Chondrocyte (in vitro differentiated cells): ENCODE measurements around the gene ATAD3A. TPM values are rescaled to one million over a fixed set of nuclear protein-coding genes. Genes with fewer than 3 reads are reported as not detected.

Experiments
- DNase-seq: peaks from one replicate; pipeline ENCODE4 v3.0.0; 2021; ENCODE audit warnings: mixed read lengths, low spot score
- H3K27ac Mint-ChIP-seq: one replicate; pipeline ENCODE4 v1.8.0; 2021; ENCODE audit warnings: mild to moderate bottlenecking, moderate library complexity, mixed read lengths; ENCODE audit not compliant: unreplicated experiment
- H3K27me3 Mint-ChIP-seq: 2 replicates; pipeline ENCODE4 v1.8.0; 2021; ENCODE audit warnings: low read depth, mixed read lengths
- H3K36me3 Mint-ChIP-seq: 2 replicates; pipeline ENCODE4 v1.8.0; 2021; ENCODE audit warnings: low read depth, mixed read lengths
- H3K4me1 Mint-ChIP-seq: 2 replicates; pipeline ENCODE4 v1.8.0; 2021; ENCODE audit warnings: low read depth, mild to moderate bottlenecking, mixed read lengths
- H3K4me3 Mint-ChIP-seq: one replicate; pipeline ENCODE4 v1.8.0; 2021; ENCODE audit warnings: mild to moderate bottlenecking, moderate library complexity, mixed read lengths; ENCODE audit not compliant: unreplicated experiment
- H3K9me3 Mint-ChIP-seq: 2 replicates; pipeline ENCODE4 v1.8.0; 2021; ENCODE audit warnings: low read depth, mixed read lengths
- total RNA-seq: library from RNA; stranded (reverse); gene quantifications from 3 replicates; pipeline ENCODE4 v1.2.1, GENCODE V29; 2021
- TF ChIP-seq, protein P1 (sequence below): fragments of 200-600 bp; sonication (generic); IDR thresholded peaks from 2 replicates; pipeline ENCODE4 v1.5.0; 2021; ENCODE audit warnings: antibody characterized with exemption, mild to moderate bottlenecking, moderate library complexity

ATAD3A gene
- total RNA-seq, 1 donor from 2014 or later, result 34.6 TPM

GRCh38 chr1:1564268-1564667, 52.3 kb downstream of the ATAD3A start:
- Mint-ChIP-seq H3K27ac (peak overlapping the region; percentile 65), H3K4me1 (peaks cover 20% of the 10 kb centered on the region), H3K4me3 (no peak overlapping the region), H3K9me3 (no peaks in the 10 kb centered on the region), H3K36me3 (peaks cover 19% of the 10 kb centered on the region), H3K27me3 (no peaks in the 10 kb centered on the region)
- no peak for DNase-seq
- TF ChIP-seq, protein P1, sequence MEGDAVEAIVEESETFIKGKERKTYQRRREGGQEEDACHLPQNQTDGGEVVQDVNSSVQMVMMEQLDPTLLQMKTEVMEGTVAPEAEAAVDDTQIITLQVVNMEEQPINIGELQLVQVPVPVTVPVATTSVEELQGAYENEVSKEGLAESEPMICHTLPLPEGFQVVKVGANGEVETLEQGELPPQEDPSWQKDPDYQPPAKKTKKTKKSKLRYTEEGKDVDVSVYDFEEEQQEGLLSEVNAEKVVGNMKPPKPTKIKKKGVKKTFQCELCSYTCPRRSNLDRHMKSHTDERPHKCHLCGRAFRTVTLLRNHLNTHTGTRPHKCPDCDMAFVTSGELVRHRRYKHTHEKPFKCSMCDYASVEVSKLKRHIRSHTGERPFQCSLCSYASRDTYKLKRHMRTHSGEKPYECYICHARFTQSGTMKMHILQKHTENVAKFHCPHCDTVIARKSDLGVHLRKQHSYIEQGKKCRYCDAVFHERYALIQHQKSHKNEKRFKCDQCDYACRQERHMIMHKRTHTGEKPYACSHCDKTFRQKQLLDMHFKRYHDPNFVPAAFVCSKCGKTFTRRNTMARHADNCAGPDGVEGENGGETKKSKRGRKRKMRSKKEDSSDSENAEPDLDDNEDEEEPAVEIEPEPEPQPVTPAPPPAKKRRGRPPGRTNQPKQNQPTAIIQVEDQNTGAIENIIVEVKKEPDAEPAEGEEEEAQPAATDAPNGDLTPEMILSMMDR, result no peak

- Mint-ChIP-seq H3K27me3 (no peaks in the 10 kb centered on the region), H3K4me1 (peaks cover 29% of the 10 kb centered on the region), H3K4me3 (no peak overlapping the region), H3K9me3 (no peaks in the 10 kb centered on the region), H3K36me3 (peaks cover 19% of the 10 kb centered on the region), H3K27ac (peak overlapping the region; percentile 3)
- DNase-seq, result no peak
- TF ChIP-seq, protein P1, result no peak
These were observed 53.4 kb downstream of the ATAD3A start for GRCh38 chr1:1565340-1565739.

- H3K36me3 Mint-ChIP-seq, result peaks cover 20% of the 10 kb centered on the region
- peaks cover 36% of the 10 kb centered on the region for H3K4me1 Mint-ChIP-seq
- peak overlapping the region; percentile 6 for H3K4me3 Mint-ChIP-seq
These were observed 55.4 kb downstream of the ATAD3A start for GRCh38 chr1:1567152-1567875.

GRCh38 chr1:1567891-1568291, 55.9 kb downstream of the ATAD3A start:
- peaks cover 36% of the 10 kb centered on the region for H3K4me1 Mint-ChIP-seq
- no peaks in the 10 kb centered on the region for H3K9me3 Mint-ChIP-seq
- no peak for DNase-seq
- TF ChIP-seq, protein P1, result peak; percentile 18
- no peaks in the 10 kb centered on the region for H3K27me3 Mint-ChIP-seq
- peak overlapping the region; percentile 94 for H3K27ac Mint-ChIP-seq
- peaks cover 18% of the 10 kb centered on the region for H3K36me3 Mint-ChIP-seq
- peak overlapping the region; percentile 6 for H3K4me3 Mint-ChIP-seq

More at GRCh38 chr1:1567152-1567875, 55.4 kb downstream of the ATAD3A start:
- TF ChIP-seq, protein P1, result no peak
- Mint-ChIP-seq H3K27me3 (no peaks in the 10 kb centered on the region), H3K27ac (peak overlapping the region; percentile 94), H3K9me3 (no peaks in the 10 kb centered on the region)
- no peak for DNase-seq

DNA sequence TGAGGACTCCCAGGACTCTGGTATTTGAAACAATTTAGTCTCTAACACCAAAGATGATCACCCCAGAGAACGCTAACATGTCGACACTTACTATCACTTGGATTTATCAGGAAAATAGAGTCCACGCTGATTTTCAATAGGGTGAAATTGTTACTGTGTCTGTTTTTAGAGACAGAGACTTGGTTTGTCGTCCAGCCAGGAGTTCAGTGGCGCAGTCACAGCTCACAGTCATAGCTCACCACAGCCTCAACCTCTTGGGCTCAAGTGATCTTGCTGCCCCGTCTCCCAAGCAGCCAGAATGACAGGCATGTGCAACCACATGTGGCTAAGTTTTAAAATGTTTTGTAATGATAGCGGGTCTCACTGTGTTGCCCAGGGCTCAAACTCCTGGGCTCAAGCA, 57.4 kb downstream of the ATAD3A start:
- Mint-ChIP-seq H3K27ac (no peak overlapping the region), H3K4me3 (no peak overlapping the region), H3K9me3 (no peaks in the 10 kb centered on the region), H3K36me3 (peaks cover 11% of the 10 kb centered on the region), H3K4me1 (peaks cover 44% of the 10 kb centered on the region), H3K27me3 (no peaks in the 10 kb centered on the region)
- no peak for DNase-seq
- TF ChIP-seq, protein P1, result no peak
